Endothelial cell of coronary artery (primary cell): Measurements from ENCODE around the gene ZDHHC23. TPM values are rescaled to one million over a fixed set of nuclear protein-coding genes. Genes with fewer than 3 reads are reported as not detected.

ENCODE experiments used
- total RNA-seq: library from RNA; depleted of rRNA; stranded (reverse); fragments of >200 nt; gene quantifications from 2 replicates; pipeline ENCODE4 v1.2.3, GENCODE V29; 2014

Gene ZDHHC23, protein sequence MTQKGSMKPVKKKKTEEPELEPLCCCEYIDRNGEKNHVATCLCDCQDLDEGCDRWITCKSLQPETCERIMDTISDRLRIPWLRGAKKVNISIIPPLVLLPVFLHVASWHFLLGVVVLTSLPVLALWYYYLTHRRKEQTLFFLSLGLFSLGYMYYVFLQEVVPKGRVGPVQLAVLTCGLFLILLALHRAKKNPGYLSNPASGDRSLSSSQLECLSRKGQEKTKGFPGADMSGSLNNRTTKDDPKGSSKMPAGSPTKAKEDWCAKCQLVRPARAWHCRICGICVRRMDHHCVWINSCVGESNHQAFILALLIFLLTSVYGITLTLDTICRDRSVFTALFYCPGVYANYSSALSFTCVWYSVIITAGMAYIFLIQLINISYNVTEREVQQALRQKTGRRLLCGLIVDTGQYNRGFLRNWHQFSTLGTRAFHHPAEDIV
- total RNA-seq: 1.9 and 2.5 TPM in 2 replicates

GRCh38 chr3:113947372-113948014, at the start of gene ZDHHC23:
TSS of gene ZDHHC23 (plus strand) at chr3:113948013. CDS start at chr3:113948803, 790 bp downstream.

Other genes with a start within 250 kb of the ZDHHC23 start
- gene NAA50, start 201.8 kb upstream of the ZDHHC23 start, total RNA-seq: 120 and 171 TPM in 2 replicates
- gene ATP6V1A, start 201.0 kb upstream of the ZDHHC23 start, total RNA-seq: 77.0 and 80.0 TPM in 2 replicates
- gene GRAMD1C, start 109.2 kb upstream of the ZDHHC23 start, total RNA-seq: 16.2 and 22.1 TPM in 2 replicates
- 1.6 and 2.2 TPM in 2 replicates for gene CCDC191, start 108.5 kb downstream of the ZDHHC23 start, total RNA-seq
- 30.5 and 33.0 TPM in 2 replicates for gene QTRT2, start 108.7 kb downstream of the ZDHHC23 start, total RNA-seq
- not detected in 2 replicates for gene DRD3, start 231.0 kb downstream of the ZDHHC23 start, total RNA-seq